Measurements from ENCODE around the gene HDAC3.

HDAC3 gene

GRCh38 chr5:141630570-141631140, 6.0 kb downstream of the HDAC3 start:
- no peak for TF ChIP-seq CTCF (IDR thresholded peaks at IDR 0.05; ENCODE audit: insufficient read depth, low read depth, low read length, missing control alignments)
- no peak for DNase-seq (ENCODE audit: low read depth)
- H3K4me3 ChIP-seq (ENCODE audit: low read length), result no peak overlapping the region

GRCh38 chr5:141628175-141628788, 8.4 kb downstream of the HDAC3 start:
- H3K4me3 ChIP-seq (ENCODE audit: low read length), result no peak overlapping the region
- DNase-seq (ENCODE audit: low read depth), result no peak
- no peak for TF ChIP-seq CTCF (IDR thresholded peaks at IDR 0.05; ENCODE audit: insufficient read depth, low read depth, low read length, missing control alignments)

GRCh38 chr5:141623611-141624010, 13.0 kb downstream of the HDAC3 start:
- DNase-seq (ENCODE audit: low read depth), result no peak
- H3K4me3 ChIP-seq (ENCODE audit: low read length), result no peak overlapping the region
- no peak for TF ChIP-seq CTCF (IDR thresholded peaks at IDR 0.05; ENCODE audit: insufficient read depth, low read depth, low read length, missing control alignments)

GRCh38 chr5:141623186-141623585, 13.5 kb downstream of the HDAC3 start:
- DNase-seq (ENCODE audit: low read depth), result no peak
- TF ChIP-seq CTCF (IDR thresholded peaks at IDR 0.05; ENCODE audit: insufficient read depth, low read depth, low read length, missing control alignments), result no peak
- H3K4me3 ChIP-seq (ENCODE audit: low read length), result no peak overlapping the region

GRCh38 chr5:141618804-141619554, 17.7 kb downstream of the HDAC3 start, which contains the start of gene DIAPH1:
TSS of gene DIAPH1 (minus strand) at chr5:141619000. CDS start at chr5:141618914, 86 bp downstream.
- DNase-seq (ENCODE audit: low read depth), result peak; percentile 99
- peak within 1 kb of the TSS; percentile 80 for H3K4me3 ChIP-seq (ENCODE audit: low read length)
- TF ChIP-seq CTCF (IDR thresholded peaks at IDR 0.05; ENCODE audit: insufficient read depth, low read depth, low read length, missing control alignments), result peak; percentile 76

- peak; percentile 80 for DNase-seq (ENCODE audit: low read depth)
- peak overlapping the region; percentile 80 for H3K4me3 ChIP-seq (ENCODE audit: low read length)
- no peak for TF ChIP-seq CTCF (IDR thresholded peaks at IDR 0.05; ENCODE audit: insufficient read depth, low read depth, low read length, missing control alignments)
Observed at GRCh38 chr5:141618030-141618803, 18.4 kb downstream of the HDAC3 start.

All from epithelial cell of esophagus (primary cell).